Loucy (cell line): ENCODE results near the gene PHACTR1.

Experiments used
- H2AFZ ChIP-seq: fragments of 200-600 bp; sonication (generic); 2 replicates; pipeline ENCODE4 v1.6.0; 2016; ENCODE audit warnings: antibody characterized with exemption, mild to moderate bottlenecking, low read length, moderate library complexity
- H3F3A ChIP-seq: fragments of 200-600 bp; 2 replicates; pipeline ENCODE4 v1.6.0; 2016; ENCODE audit warnings: antibody characterized with exemption, low read depth, mild to moderate bottlenecking
- H3K27me3 ChIP-seq: fragments of 200-600 bp; sonication (generic); 2 replicates; pipeline ENCODE4 v1.6.1; 2014; ENCODE audit warnings: low read length, mild to moderate bottlenecking; ENCODE audit not compliant: insufficient read depth, poor library complexity, severe bottlenecking
- H3K36me3 ChIP-seq: fragments of 200-600 bp; sonication (generic); 2 replicates; pipeline ENCODE4 v1.6.1; 2016; ENCODE audit warnings: low read length; ENCODE audit not compliant: insufficient read depth
- H3K4me1 ChIP-seq: fragments of 200-600 bp; sonication (generic); 2 replicates; pipeline ENCODE4 v1.5.1; 2014; ENCODE audit warnings: low read length, mild to moderate bottlenecking; ENCODE audit not compliant: insufficient read depth, poor library complexity, severe bottlenecking
- H3K4me2 ChIP-seq: fragments of 200-600 bp; sonication (generic); 2 replicates; pipeline ENCODE4 v1.6.0; 2014; ENCODE audit warnings: antibody characterized with exemption, low read length, low read depth, mild to moderate bottlenecking; ENCODE audit not compliant: poor library complexity, severe bottlenecking
- H3K4me3 ChIP-seq: fragments of 200-600 bp; sonication (generic); 2 replicates; pipeline ENCODE4 v1.5.1; 2014; ENCODE audit warnings: low read length, mild to moderate bottlenecking, mixed read lengths; ENCODE audit not compliant: poor library complexity, severe bottlenecking
- H3K79me2 ChIP-seq: fragments of 200-600 bp; sonication (generic); 2 replicates; pipeline ENCODE4 v1.6.1; 2014; ENCODE audit warnings: low read length; ENCODE audit not compliant: insufficient read depth
- H3K9ac ChIP-seq: fragments of 200-600 bp; sonication (generic); 2 replicates; pipeline ENCODE4 v1.6.0; 2014; ENCODE audit warnings: mild to moderate bottlenecking, low read depth, low read length, moderate library complexity; ENCODE audit not compliant: poor library complexity, severe bottlenecking
- H3K9me2 ChIP-seq: fragments of 200-600 bp; sonication (generic); replicated peaks from 2 replicates; pipeline ENCODE4 v1.6.1; 2016; ENCODE audit warnings: low read depth, low read length, mixed read lengths
- H3K9me3 ChIP-seq: fragments of 200-600 bp; sonication (generic); 2 replicates; pipeline ENCODE4 v1.6.1; 2014; ENCODE audit warnings: mild to moderate bottlenecking, antibody characterized with exemption, low read length, low read depth; ENCODE audit not compliant: insufficient read depth
- H4K20me1 ChIP-seq: fragments of 200-600 bp; sonication (generic); 2 replicates; pipeline ENCODE4 v1.6.0; 2014; ENCODE audit warnings: antibody characterized with exemption, low read length, mild to moderate bottlenecking; ENCODE audit not compliant: insufficient read depth, poor library complexity, severe bottlenecking
- EZH2phosphoT487 ChIP-seq: fragments of 200-600 bp; IDR thresholded peaks from 2 replicates; pipeline ENCODE4 v1.6.1; 2018; ENCODE audit warnings: antibody characterized with exemption, mild to moderate bottlenecking, moderate library complexity, borderline replicate concordance
- TF ChIP-seq, protein P1 (sequence below): fragments of 200-600 bp; sonication (generic); conservative IDR thresholded peaks from 2 replicates; pipeline ENCODE4 v1.5.1; 2014; ENCODE audit warnings: mild to moderate bottlenecking, antibody characterized with exemption, low read length

The PHACTR1 gene

GRCh38 chr6:13034316-13034715 is 317.7 kb downstream of the PHACTR1 start:
- peak overlapping the region; percentile 57 for H3K9ac ChIP-seq
- no peaks in the 10 kb centered on the region for H3K9me3 ChIP-seq
- no peaks in the 10 kb centered on the region for H4K20me1 ChIP-seq
- peaks cover 8% of the 10 kb centered on the region for H3F3A ChIP-seq
- H3K4me2 ChIP-seq = peak overlapping the region; percentile 67
- H3K4me1 ChIP-seq = peaks cover 48% of the 10 kb centered on the region
- no peaks in the 10 kb centered on the region for H3K9me2 ChIP-seq
- H3K79me2 ChIP-seq = no peaks in the 10 kb centered on the region
- peak overlapping the region; percentile 45 for H3K4me3 ChIP-seq
- TF ChIP-seq EZH2phosphoT487 = no peak
- TF ChIP-seq, protein P1, sequence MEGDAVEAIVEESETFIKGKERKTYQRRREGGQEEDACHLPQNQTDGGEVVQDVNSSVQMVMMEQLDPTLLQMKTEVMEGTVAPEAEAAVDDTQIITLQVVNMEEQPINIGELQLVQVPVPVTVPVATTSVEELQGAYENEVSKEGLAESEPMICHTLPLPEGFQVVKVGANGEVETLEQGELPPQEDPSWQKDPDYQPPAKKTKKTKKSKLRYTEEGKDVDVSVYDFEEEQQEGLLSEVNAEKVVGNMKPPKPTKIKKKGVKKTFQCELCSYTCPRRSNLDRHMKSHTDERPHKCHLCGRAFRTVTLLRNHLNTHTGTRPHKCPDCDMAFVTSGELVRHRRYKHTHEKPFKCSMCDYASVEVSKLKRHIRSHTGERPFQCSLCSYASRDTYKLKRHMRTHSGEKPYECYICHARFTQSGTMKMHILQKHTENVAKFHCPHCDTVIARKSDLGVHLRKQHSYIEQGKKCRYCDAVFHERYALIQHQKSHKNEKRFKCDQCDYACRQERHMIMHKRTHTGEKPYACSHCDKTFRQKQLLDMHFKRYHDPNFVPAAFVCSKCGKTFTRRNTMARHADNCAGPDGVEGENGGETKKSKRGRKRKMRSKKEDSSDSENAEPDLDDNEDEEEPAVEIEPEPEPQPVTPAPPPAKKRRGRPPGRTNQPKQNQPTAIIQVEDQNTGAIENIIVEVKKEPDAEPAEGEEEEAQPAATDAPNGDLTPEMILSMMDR = peak; percentile 23; the same call in 1 of the 2 replicates
- peak overlapping the region; percentile 11 for H2AFZ ChIP-seq
- no peaks in the 10 kb centered on the region for H3K36me3 ChIP-seq
- H3K27me3 ChIP-seq = no peaks in the 10 kb centered on the region

DNA sequence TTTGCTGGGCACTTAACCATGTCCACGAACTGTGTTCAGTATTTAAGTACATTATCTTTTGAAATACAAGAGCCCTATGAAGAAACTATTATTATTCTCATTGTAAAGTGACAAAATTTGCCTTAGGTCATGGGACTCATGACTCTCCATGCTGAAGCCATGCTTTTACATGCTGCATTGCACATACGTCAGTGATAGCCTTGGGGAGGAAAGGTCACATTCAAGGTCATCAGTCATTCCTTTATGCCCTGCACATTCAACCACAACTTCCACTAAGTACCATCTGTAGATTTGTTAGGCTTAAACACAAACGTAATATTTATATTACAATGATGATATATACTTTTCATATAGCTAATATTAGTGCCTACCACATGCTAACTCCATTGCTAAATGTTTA is 319.0 kb downstream of the PHACTR1 start:
- Histone ChIP-seq H3K79me2 (no peaks in the 10 kb centered on the region), H3F3A (peaks cover 8% of the 10 kb centered on the region), H3K4me1 (peaks cover 48% of the 10 kb centered on the region), H3K4me2 (no peak overlapping the region), H2AFZ (no peak overlapping the region), H4K20me1 (no peaks in the 10 kb centered on the region), H3K4me3 (no peak overlapping the region), H3K9me2 (no peaks in the 10 kb centered on the region), H3K27me3 (no peaks in the 10 kb centered on the region), H3K36me3 (no peaks in the 10 kb centered on the region), H3K9me3 (no peaks in the 10 kb centered on the region), H3K9ac (no peak overlapping the region)
- no peak for TF ChIP-seq EZH2phosphoT487
- TF ChIP-seq, protein P1 = no peak

GRCh38 chr6:13038315-13038714 is 321.7 kb downstream of the PHACTR1 start:
- no peak overlapping the region for H3K4me2 ChIP-seq
- no peak overlapping the region for H3K9ac ChIP-seq
- no peaks in the 10 kb centered on the region for H3K79me2 ChIP-seq
- no peaks in the 10 kb centered on the region for H4K20me1 ChIP-seq
- peaks cover 8% of the 10 kb centered on the region for H3F3A ChIP-seq
- peaks cover 37% of the 10 kb centered on the region for H3K4me1 ChIP-seq
- no peaks in the 10 kb centered on the region for H3K9me2 ChIP-seq
- no peaks in the 10 kb centered on the region for H3K9me3 ChIP-seq
- no peak for TF ChIP-seq EZH2phosphoT487
- TF ChIP-seq, protein P1 = no peak
- H3K36me3 ChIP-seq = no peaks in the 10 kb centered on the region
- no peak overlapping the region for H2AFZ ChIP-seq
- H3K4me3 ChIP-seq = no peak overlapping the region
- H3K27me3 ChIP-seq = no peaks in the 10 kb centered on the region
